ENCODE results near the gene CACNB3.

The CACNB3 gene

GRCh38 chr12:48817873-48818830 is at the start of gene CACNB3:
CACNB3 (plus strand) TSS chr12:48818496; CDS start chr12:48818930, 434 bp downstream.
- H3K9ac ChIP-seq (ENCODE audit: low read length) = peak within 1 kb of the TSS; percentile 51

DNA sequence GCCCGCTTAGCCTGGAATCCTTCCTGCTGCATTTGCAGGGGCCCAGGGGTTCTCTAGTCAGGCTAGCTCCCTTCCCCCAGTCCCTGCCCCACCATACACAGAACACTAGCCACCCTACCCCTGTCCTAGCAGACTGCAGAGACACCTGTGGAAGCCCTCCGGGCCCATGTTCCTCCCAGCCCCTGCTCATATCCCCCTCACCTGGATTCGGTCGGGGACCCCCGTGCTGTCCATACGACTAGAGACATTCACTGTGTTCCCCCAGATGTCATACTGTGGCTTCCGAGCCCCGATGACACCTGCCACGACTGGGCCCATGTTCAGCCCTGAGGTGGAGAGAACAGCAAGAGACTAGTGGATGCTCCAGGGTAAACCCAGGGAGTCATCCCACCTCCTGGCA is 49.6 kb upstream of the CACNB3 start:
- peaks cover 34% of the 10 kb centered on the region for H3K36me3 ChIP-seq (ENCODE audit: control insufficient read depth, low read depth, low read length)
- H3K27ac ChIP-seq (ENCODE audit: low read length) = no peak overlapping the region

More at GRCh38 chr12:48817873-48818830, at the start of gene CACNB3:
- H3K27me3 ChIP-seq (ENCODE audit: control insufficient read depth, insufficient read depth, low read length) = peaks cover 43% of the 10 kb centered on the region
- H3K9me3 ChIP-seq (ENCODE audit: control insufficient read depth, low read depth, low read length) = no peaks in the 10 kb centered on the region
- H3K36me3 ChIP-seq (ENCODE audit: control insufficient read depth, low read depth, low read length) = no peaks in the 10 kb centered on the region
- H3K4me1 ChIP-seq (ENCODE audit: control insufficient read depth, low read depth, low read length) = peaks cover 20% of the 10 kb centered on the region
- peak within 1 kb of the TSS; percentile 67 for H3K4me3 ChIP-seq (ENCODE audit: low read length)
- no peak within 1 kb of the TSS for H3K27ac ChIP-seq (ENCODE audit: low read length)

DNA sequence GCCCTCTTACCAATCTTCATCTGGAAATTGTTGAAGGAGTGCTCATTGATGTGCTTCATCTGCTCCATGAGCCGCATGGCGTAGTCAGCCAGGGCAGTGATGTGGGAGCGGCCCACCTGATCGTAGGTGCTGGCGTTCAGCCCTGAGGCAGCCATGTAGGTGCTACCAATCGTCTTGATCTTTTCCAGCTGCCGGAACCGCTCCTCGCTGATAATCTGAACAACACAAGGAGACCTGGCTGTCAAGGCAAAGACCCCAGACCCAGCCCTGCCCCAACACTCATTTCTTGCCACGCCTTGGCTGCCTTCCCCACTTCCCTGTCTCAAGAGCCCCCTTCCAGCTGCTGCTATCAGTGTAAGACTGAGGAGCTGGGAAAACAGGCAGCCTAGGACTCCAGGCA is 47.5 kb upstream of the CACNB3 start:
- Histone ChIP-seq H3K9me3 (ENCODE audit: control insufficient read depth, low read depth, low read length) (no peaks in the 10 kb centered on the region), H3K4me3 (ENCODE audit: low read length) (no peak overlapping the region), H3K27me3 (ENCODE audit: control insufficient read depth, insufficient read depth, low read length) (no peaks in the 10 kb centered on the region), H3K9ac (ENCODE audit: low read length) (no peak overlapping the region), H3K36me3 (ENCODE audit: control insufficient read depth, low read depth, low read length) (peaks cover 49% of the 10 kb centered on the region), H3K27ac (ENCODE audit: low read length) (no peak overlapping the region), H3K4me1 (ENCODE audit: control insufficient read depth, low read depth, low read length) (peaks cover 7% of the 10 kb centered on the region)

More for the DNA sequence above, 49.6 kb upstream of the CACNB3 start:
- Histone ChIP-seq H3K9ac (ENCODE audit: low read length) (no peak overlapping the region), H3K4me3 (ENCODE audit: low read length) (no peak overlapping the region), H3K27me3 (ENCODE audit: control insufficient read depth, insufficient read depth, low read length) (no peaks in the 10 kb centered on the region), H3K9me3 (ENCODE audit: control insufficient read depth, low read depth, low read length) (no peaks in the 10 kb centered on the region), H3K4me1 (ENCODE audit: control insufficient read depth, low read depth, low read length) (peaks cover 7% of the 10 kb centered on the region)

- Histone ChIP-seq H3K9ac (ENCODE audit: low read length) (no peak overlapping the region), H3K27me3 (ENCODE audit: control insufficient read depth, insufficient read depth, low read length) (no peaks in the 10 kb centered on the region), H3K36me3 (ENCODE audit: control insufficient read depth, low read depth, low read length) (peaks cover 50% of the 10 kb centered on the region), H3K27ac (ENCODE audit: low read length) (no peak overlapping the region), H3K9me3 (ENCODE audit: control insufficient read depth, low read depth, low read length) (no peaks in the 10 kb centered on the region), H3K4me1 (ENCODE audit: control insufficient read depth, low read depth, low read length) (peaks cover 7% of the 10 kb centered on the region), H3K4me3 (ENCODE audit: low read length) (no peak overlapping the region)
Observed at GRCh38 chr12:48771588-48772112, 46.6 kb upstream of the CACNB3 start.

- Histone ChIP-seq H3K36me3 (ENCODE audit: control insufficient read depth, low read depth, low read length) (peaks cover 47% of the 10 kb centered on the region), H3K4me1 (ENCODE audit: control insufficient read depth, low read depth, low read length) (peaks cover 11% of the 10 kb centered on the region), H3K27me3 (ENCODE audit: control insufficient read depth, insufficient read depth, low read length) (no peaks in the 10 kb centered on the region), H3K4me3 (ENCODE audit: low read length) (no peak overlapping the region), H3K27ac (ENCODE audit: low read length) (no peak overlapping the region), H3K9me3 (ENCODE audit: control insufficient read depth, low read depth, low read length) (no peaks in the 10 kb centered on the region), H3K9ac (ENCODE audit: low read length) (no peak overlapping the region)
Observed at GRCh38 chr12:48773686-48774085, 44.6 kb upstream of the CACNB3 start.

GRCh38 chr12:48774516-48774915 is 43.8 kb upstream of the CACNB3 start:
- H3K36me3 ChIP-seq (ENCODE audit: control insufficient read depth, low read depth, low read length) = peaks cover 47% of the 10 kb centered on the region
- no peak overlapping the region for H3K9ac ChIP-seq (ENCODE audit: low read length)
- no peaks in the 10 kb centered on the region for H3K9me3 ChIP-seq (ENCODE audit: control insufficient read depth, low read depth, low read length)
- H3K27ac ChIP-seq (ENCODE audit: low read length) = no peak overlapping the region
- peaks cover 11% of the 10 kb centered on the region for H3K4me1 ChIP-seq (ENCODE audit: control insufficient read depth, low read depth, low read length)
- no peaks in the 10 kb centered on the region for H3K27me3 ChIP-seq (ENCODE audit: control insufficient read depth, insufficient read depth, low read length)
- no peak overlapping the region for H3K4me3 ChIP-seq (ENCODE audit: low read length)

DNA sequence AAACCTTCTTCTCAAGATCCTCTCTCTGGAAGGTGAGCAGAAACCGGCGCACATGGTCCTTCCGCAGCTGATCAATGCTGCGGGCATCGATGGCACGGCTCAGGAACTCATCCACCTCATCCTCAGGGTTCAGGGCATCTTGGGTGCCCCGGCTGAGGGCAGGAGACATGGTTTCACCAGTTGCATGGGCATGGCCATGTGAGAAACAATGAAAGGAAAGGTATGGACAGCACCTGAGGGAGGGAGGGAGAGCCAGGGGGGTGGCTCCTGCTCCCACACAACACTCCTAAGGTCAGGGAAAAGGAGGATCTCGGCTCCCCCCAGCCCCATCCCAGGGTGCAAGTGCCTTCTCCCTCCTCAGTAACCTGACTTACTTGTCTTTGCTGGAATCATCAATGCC is 43.0 kb upstream of the CACNB3 start:
- no peaks in the 10 kb centered on the region for H3K27me3 ChIP-seq (ENCODE audit: control insufficient read depth, insufficient read depth, low read length)

DNA sequence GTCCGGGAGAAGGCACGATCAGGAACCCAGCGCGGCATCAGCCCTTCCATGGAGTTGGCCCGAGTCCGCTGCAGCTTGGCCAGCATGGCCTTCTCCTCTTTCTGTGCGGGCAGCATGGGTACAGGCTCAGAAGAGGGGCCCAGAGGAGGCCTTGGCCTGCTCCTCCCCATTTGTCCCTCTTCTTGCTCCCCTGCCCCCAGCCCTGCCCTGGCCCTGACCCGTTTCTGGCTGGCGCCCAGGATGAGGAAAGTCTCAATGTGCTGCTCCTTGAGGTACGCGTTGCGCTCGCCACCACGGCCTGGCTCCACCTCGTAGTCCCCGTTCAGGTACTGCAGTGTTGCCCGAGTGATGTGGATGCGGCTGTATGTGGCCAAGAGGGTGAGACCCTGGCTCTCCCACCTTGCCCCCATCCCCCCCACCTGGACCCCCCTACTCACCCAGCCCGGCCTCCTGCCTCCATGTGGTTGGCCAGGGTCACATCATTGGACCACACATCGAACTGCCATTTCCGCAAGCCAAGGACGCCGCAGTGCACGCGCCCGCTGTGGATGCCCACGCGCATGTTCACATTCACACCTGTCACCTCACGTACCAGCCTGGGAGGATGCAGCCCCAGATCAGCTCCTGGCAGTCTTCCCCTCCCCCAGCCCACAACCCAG is 42.2 kb upstream of the CACNB3 start:
- H3K9ac ChIP-seq (ENCODE audit: low read length) = no peak overlapping the region
- peaks cover 11% of the 10 kb centered on the region for H3K4me1 ChIP-seq (ENCODE audit: control insufficient read depth, low read depth, low read length)
- H3K4me3 ChIP-seq (ENCODE audit: low read length) = no peak overlapping the region
- H3K36me3 ChIP-seq (ENCODE audit: control insufficient read depth, low read depth, low read length) = peaks cover 36% of the 10 kb centered on the region
- H3K9me3 ChIP-seq (ENCODE audit: control insufficient read depth, low read depth, low read length) = no peaks in the 10 kb centered on the region
- H3K27ac ChIP-seq (ENCODE audit: low read length) = no peak overlapping the region
- H3K27me3 ChIP-seq (ENCODE audit: control insufficient read depth, insufficient read depth, low read length) = no peaks in the 10 kb centered on the region

More for the DNA sequence above, 43.0 kb upstream of the CACNB3 start:
- Histone ChIP-seq H3K4me3 (ENCODE audit: low read length) (no peak overlapping the region), H3K36me3 (ENCODE audit: control insufficient read depth, low read depth, low read length) (peaks cover 43% of the 10 kb centered on the region), H3K27ac (ENCODE audit: low read length) (no peak overlapping the region), H3K9ac (ENCODE audit: low read length) (no peak overlapping the region), H3K4me1 (ENCODE audit: control insufficient read depth, low read depth, low read length) (peaks cover 11% of the 10 kb centered on the region), H3K9me3 (ENCODE audit: control insufficient read depth, low read depth, low read length) (no peaks in the 10 kb centered on the region)

GRCh38 chr12:48776956-48777355 is 41.3 kb upstream of the CACNB3 start:
- H3K9ac ChIP-seq (ENCODE audit: low read length) = no peak overlapping the region
- no peaks in the 10 kb centered on the region for H3K27me3 ChIP-seq (ENCODE audit: control insufficient read depth, insufficient read depth, low read length)
- peaks cover 28% of the 10 kb centered on the region for H3K36me3 ChIP-seq (ENCODE audit: control insufficient read depth, low read depth, low read length)
- H3K4me3 ChIP-seq (ENCODE audit: low read length) = no peak overlapping the region
- H3K27ac ChIP-seq (ENCODE audit: low read length) = no peak overlapping the region
- H3K4me1 ChIP-seq (ENCODE audit: control insufficient read depth, low read depth, low read length) = peaks cover 11% of the 10 kb centered on the region
- H3K9me3 ChIP-seq (ENCODE audit: control insufficient read depth, low read depth, low read length) = no peaks in the 10 kb centered on the region

DNA sequence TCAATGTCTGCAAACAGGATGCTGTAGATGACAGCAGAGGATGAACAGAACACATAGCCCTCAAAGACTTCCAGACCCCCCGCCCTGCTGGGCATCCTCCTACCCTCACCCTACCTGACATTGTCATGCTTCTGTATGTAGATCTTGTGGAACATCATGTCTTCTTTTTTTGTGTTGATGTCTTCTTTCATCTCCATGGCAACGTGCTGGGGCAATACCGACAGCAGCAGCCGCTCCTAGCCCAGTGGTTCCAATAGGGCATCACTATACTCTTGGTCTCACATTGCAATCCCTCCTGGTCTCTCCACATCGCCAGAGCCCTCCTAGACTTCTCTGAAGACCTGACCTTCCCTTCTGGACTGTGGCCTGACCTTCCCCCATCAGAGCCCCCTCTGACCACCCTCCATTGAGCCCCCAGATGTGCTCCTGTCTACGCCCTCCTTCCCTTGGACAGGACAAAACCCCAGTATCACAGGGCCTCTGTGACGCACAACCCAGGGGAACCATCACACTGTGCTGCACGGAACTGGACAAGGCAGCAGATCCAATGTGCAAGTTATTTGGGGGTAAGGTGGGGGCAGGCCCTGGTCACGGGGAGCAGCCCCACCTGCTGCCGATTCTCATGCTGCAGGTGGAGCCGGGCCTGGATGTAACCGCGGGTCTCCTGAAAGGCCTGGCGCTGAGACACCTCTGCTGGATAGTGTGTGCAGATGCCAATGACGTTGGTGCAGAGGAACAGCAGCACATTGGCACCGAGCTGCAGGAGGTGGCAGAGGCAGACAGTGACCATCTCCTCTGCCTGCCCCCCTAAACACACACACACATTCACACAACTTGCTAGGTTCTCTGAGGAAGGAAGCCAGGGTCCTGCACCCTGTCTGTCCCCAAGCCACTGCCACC is 40.5 kb upstream of the CACNB3 start:
- Histone ChIP-seq H3K4me1 (ENCODE audit: control insufficient read depth, low read depth, low read length) (peaks cover 11% of the 10 kb centered on the region), H3K9me3 (ENCODE audit: control insufficient read depth, low read depth, low read length) (no peaks in the 10 kb centered on the region), H3K4me3 (ENCODE audit: low read length) (peak overlapping the region; percentile 8), H3K27me3 (ENCODE audit: control insufficient read depth, insufficient read depth, low read length) (no peaks in the 10 kb centered on the region), H3K36me3 (ENCODE audit: control insufficient read depth, low read depth, low read length) (peaks cover 21% of the 10 kb centered on the region), H3K9ac (ENCODE audit: low read length) (no peak overlapping the region), H3K27ac (ENCODE audit: low read length) (peak overlapping the region; percentile 22)

DNA sequence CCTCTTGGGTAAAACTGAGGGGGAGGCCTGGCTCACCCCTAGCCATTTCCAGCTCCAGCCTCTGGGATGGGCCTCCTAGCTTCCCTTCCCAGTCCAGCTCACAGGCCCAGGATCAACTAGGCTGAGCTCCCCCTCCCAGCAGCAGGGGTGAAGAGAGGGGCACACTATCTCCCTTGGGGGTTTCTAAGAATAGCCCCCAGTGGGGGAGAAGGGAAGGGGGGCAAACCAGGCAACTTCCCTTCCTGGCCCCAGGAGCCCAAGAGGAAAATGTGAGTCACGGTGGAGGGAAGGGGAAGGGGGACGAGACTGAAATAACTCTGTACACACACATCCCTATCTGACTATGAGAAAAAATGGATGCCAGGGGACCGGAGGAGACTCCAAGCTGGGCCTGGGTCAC is 38.4 kb upstream of the CACNB3 start:
- Histone ChIP-seq H3K9ac (ENCODE audit: low read length) (no peak overlapping the region), H3K9me3 (ENCODE audit: control insufficient read depth, low read depth, low read length) (no peaks in the 10 kb centered on the region), H3K4me1 (ENCODE audit: control insufficient read depth, low read depth, low read length) (peaks cover 11% of the 10 kb centered on the region), H3K36me3 (ENCODE audit: control insufficient read depth, low read depth, low read length) (peaks cover 9% of the 10 kb centered on the region), H3K27me3 (ENCODE audit: control insufficient read depth, insufficient read depth, low read length) (no peaks in the 10 kb centered on the region), H3K27ac (ENCODE audit: low read length) (no peak overlapping the region), H3K4me3 (ENCODE audit: low read length) (no peak overlapping the region)

Data from iPS-18a (cell line).